HEK293T (cell line): ENCODE measurements around the gene PLA2G6.

Experiments used
- CTBP1 ChIP-seq: fragments of 450-650 bp; IDR thresholded peaks from 2 replicates; pipeline ENCODE4 v1.6.1; 2016; ENCODE audit warnings: borderline replicate concordance
- NFRKB ChIP-seq: fragments of 450-650 bp; IDR thresholded peaks from 2 replicates; pipeline ENCODE4 v1.6.1; 2016; ENCODE audit warnings: mild to moderate bottlenecking, moderate library complexity
- ZNF384 ChIP-seq: fragments of 450-650 bp; IDR thresholded peaks from 2 replicates; pipeline ENCODE4 v1.6.1; 2016

DNA sequence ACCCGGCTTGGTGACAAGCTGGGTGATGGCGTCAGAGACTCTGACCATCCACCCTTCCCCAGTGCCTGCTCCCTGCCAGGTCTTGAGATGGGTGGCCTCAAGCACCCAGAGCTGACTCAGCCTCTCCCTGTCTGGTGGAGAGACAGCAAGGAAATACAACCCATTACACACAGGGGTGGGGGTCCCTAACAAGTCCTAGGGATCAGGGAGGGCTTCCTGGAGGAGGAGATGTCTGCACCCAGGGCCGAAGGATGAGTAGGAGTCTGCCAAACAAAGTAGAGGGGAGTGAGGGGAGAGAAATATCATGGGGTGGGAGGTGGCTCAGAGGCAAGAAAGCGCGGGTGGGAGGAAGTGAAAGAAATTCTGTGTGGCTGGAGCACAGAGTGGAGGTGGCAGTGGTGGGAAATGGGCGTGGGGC lies 26.9 kb upstream of the PLA2G6 start:
- TF ChIP-seq NFRKB (no peak), CTBP1 (no peak), ZNF384 (no peak)
